T-helper 2 cell treated with Interferon-gamma antibody and Interleukin-4, amounts not matched to agents 5 μg/mL and 100 μg/mL, for 36 hours (primary cell): ENCODE measurements around the gene SAP30BP.

Experiments used
- DNase-seq: peaks from one replicate; pipeline ENCODE4 v3.0.0; 2021; ENCODE audit warnings: low spot score
- H3K27ac Mint-ChIP-seq: one replicate; pipeline ENCODE4 v1.8.0; 2021; ENCODE audit warnings: mild to moderate bottlenecking, mixed read lengths
- H3K27me3 Mint-ChIP-seq: one replicate; pipeline ENCODE4 v1.8.0; 2021; ENCODE audit warnings: low read depth, mixed read lengths
- H3K36me3 Mint-ChIP-seq: one replicate; pipeline ENCODE4 v1.8.0; 2021; ENCODE audit warnings: low read depth, mixed read lengths
- H3K4me1 Mint-ChIP-seq: one replicate; pipeline ENCODE4 v1.8.0; 2021; ENCODE audit warnings: low read depth, mixed read lengths
- H3K4me3 Mint-ChIP-seq: one replicate; pipeline ENCODE4 v1.8.0; 2022; ENCODE audit warnings: mild to moderate bottlenecking, moderate library complexity, mixed read lengths
- H3K9me3 Mint-ChIP-seq: one replicate; pipeline ENCODE4 v1.8.0; 2021; ENCODE audit warnings: mixed read lengths

The SAP30BP gene

DNA sequence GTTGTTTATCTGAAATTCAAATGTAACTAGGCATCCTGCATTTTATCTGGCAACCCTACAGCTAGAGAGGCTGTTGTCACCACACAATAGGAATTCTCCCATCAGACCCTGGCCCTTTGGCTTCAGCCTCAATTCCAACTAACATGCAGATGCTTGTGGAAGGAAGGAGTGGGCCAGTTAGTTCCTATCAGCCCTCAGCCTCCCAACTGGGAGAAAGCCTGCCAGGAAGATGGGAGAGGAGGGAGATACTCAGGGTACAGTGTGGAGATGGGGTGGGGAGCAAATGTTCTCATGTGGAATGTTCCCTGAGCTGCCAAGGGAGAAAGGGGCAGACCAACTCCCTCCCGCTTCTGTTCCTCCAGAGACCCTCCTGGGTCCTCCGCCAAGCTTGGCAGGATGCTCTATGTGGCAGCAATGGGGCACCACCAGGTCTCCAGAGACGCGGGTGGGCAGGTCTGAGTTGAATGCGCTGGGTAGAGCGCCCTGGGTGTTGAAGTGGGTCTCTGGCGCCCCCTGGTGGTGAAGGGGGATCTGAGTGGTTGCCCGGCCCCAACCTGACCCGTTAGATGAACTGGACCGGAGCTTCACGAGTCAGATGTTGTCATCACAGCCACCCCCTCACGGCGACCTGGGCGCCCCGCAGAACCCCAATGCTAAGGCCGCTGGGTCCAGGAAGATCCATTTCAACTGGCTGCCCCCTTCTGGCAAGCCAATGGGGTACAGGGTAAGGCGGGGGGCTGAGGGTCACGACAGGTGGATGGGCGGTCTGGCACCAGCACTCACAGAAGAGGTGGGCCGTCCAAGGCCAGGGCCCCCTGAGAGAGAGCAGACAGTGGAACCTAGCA lies 82.6 kb downstream of the SAP30BP start:
- H3K4me1 Mint-ChIP-seq = peaks cover 15% of the 10 kb centered on the region
- H3K27me3 Mint-ChIP-seq = peaks cover 3% of the 10 kb centered on the region
- H3K9me3 Mint-ChIP-seq = no peaks in the 10 kb centered on the region
- H3K4me3 Mint-ChIP-seq = no peak overlapping the region
- no peaks in the 10 kb centered on the region for H3K36me3 Mint-ChIP-seq
- DNase-seq = peak; percentile 83
- no peak overlapping the region for H3K27ac Mint-ChIP-seq

DNA sequence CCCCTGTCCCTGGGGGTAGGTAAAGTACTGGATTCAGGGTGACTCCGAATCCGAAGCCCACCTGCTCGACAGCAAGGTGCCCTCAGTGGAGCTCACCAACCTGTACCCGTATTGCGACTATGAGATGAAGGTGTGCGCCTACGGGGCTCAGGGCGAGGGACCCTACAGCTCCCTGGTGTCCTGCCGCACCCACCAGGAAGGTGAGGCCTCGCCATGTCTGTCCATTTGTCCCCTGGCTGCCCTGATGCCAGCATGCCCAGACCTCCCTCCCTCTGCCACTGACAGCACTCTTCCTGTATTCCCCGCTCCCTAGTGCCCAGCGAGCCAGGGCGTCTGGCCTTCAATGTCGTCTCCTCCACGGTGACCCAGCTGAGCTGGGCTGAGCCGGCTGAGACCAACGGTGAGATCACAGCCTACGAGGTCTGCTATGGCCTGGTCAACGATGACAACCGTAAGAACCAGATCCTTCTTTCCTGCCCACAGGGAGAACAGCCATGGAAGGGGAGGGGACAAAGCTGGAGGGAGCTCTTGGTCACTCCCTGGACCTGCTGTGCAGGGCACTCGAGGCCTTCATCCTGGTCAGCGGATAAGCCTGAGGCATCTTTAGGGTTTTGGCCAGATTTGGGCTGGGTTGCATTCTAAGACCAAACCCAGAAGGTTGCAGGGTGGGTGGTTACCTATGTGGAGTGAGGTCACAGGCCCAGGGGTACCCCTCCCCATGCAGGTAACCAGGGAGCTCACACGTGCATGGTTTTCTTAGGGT lies 83.7 kb downstream of the SAP30BP start:
- Mint-ChIP-seq H3K4me3 (no peak overlapping the region), H3K27me3 (peaks cover 3% of the 10 kb centered on the region), H3K9me3 (no peaks in the 10 kb centered on the region), H3K36me3 (no peaks in the 10 kb centered on the region), H3K4me1 (peaks cover 17% of the 10 kb centered on the region), H3K27ac (no peak overlapping the region)
- no peak for DNase-seq

GRCh38 chr17:75751676-75752404 lies 84.7 kb downstream of the SAP30BP start:
- H3K36me3 Mint-ChIP-seq = no peaks in the 10 kb centered on the region
- no peak for DNase-seq
- H3K27me3 Mint-ChIP-seq = peaks cover 3% of the 10 kb centered on the region
- H3K27ac Mint-ChIP-seq = no peak overlapping the region
- no peak overlapping the region for H3K4me3 Mint-ChIP-seq
- H3K9me3 Mint-ChIP-seq = no peaks in the 10 kb centered on the region
- peaks cover 17% of the 10 kb centered on the region for H3K4me1 Mint-ChIP-seq

GRCh38 chr17:75752405-75752709 lies 85.2 kb downstream of the SAP30BP start:
- Mint-ChIP-seq H3K27me3 (peaks cover 3% of the 10 kb centered on the region), H3K4me1 (peaks cover 17% of the 10 kb centered on the region), H3K9me3 (no peaks in the 10 kb centered on the region), H3K4me3 (no peak overlapping the region), H3K27ac (no peak overlapping the region), H3K36me3 (no peaks in the 10 kb centered on the region)
- no peak for DNase-seq

DNA sequence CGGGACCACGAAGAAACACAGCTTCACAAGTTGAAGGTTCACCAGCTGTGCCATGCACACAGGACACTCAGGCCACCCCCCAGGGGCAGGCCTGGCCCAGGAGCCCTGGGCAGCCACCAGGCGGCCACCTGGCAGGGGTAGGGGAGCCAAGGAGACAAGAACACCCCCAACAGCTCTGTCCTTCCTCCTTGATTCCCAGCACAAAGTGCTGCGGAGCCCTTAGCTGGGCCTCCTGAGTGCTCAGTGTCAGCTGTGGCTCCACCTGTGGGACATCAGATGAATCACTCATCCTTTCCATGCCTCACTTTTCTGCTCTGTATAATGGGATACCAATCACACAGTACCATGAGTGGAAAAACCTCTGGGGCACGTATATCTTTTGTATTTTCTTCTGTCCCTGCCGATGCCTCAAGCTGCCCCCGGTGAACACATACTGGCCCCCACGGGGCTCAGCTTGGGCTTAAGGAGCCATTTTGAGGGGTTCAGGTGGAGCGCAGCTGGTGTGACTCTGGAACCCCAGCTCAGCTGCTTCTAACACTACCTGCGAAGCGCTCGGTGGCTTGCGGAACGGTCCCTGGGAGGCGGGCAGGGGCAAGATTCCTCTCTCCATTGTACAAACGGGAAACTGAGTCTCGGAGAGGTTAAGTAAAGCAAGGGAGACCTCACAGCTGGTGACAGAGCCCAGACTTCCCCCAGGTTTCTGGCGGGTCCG lies 85.8 kb downstream of the SAP30BP start:
- Mint-ChIP-seq H3K9me3 (no peaks in the 10 kb centered on the region), H3K4me3 (peak overlapping the region; percentile 63), H3K36me3 (no peaks in the 10 kb centered on the region), H3K27ac (no peak overlapping the region), H3K4me1 (peaks cover 14% of the 10 kb centered on the region), H3K27me3 (no peaks in the 10 kb centered on the region)
- no peak for DNase-seq

- H3K27ac Mint-ChIP-seq = no peak overlapping the region
- no peaks in the 10 kb centered on the region for H3K36me3 Mint-ChIP-seq
- DNase-seq = peak; percentile 75
- no peaks in the 10 kb centered on the region for H3K9me3 Mint-ChIP-seq
- peak overlapping the region; percentile 63 for H3K4me3 Mint-ChIP-seq
- no peaks in the 10 kb centered on the region for H3K27me3 Mint-ChIP-seq
- H3K4me1 Mint-ChIP-seq = peaks cover 14% of the 10 kb centered on the region
Measured at GRCh38 chr17:75753514-75754377, 86.6 kb downstream of the SAP30BP start.

DNA sequence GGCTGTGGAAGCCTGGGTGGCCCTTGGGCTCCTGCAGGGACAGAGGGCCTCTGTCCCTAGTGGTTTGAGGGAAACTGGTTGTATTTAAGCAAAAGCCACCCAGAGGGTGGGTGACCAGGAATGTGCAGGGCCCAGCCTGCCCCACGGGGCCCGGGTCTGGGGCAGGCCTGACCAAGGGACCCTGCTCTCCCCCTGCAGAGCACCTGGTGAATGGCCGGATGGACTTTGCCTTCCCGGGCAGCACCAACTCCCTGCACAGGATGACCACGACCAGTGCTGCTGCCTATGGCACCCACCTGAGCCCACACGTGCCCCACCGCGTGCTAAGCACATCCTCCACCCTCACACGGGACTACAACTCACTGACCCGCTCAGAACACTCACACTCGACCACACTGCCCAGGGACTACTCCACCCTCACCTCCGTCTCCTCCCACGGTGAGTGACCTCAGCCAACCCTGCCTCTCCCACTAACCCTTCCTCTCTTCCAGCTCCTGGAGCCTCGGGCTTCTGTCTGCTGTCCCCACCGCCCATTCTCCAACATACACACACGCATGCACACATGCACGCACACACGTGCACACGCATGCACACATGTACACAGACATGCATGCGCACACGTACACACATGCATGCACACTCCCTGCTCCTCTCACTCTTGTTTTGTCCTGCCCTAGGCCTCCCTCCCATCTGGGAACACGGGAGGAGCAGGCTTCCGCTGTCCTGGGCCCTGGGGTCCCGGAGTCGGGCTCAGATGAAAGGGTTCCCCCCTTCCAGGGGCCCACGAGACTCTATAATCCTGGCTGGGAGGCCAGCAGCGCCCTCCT lies 87.5 kb downstream of the SAP30BP start:
- peak overlapping the region; percentile 71 for H3K4me3 Mint-ChIP-seq
- H3K27me3 Mint-ChIP-seq = no peaks in the 10 kb centered on the region
- H3K4me1 Mint-ChIP-seq = peaks cover 14% of the 10 kb centered on the region
- H3K27ac Mint-ChIP-seq = peak overlapping the region; percentile 27
- DNase-seq = no peak
- H3K36me3 Mint-ChIP-seq = no peaks in the 10 kb centered on the region
- no peaks in the 10 kb centered on the region for H3K9me3 Mint-ChIP-seq

DNA sequence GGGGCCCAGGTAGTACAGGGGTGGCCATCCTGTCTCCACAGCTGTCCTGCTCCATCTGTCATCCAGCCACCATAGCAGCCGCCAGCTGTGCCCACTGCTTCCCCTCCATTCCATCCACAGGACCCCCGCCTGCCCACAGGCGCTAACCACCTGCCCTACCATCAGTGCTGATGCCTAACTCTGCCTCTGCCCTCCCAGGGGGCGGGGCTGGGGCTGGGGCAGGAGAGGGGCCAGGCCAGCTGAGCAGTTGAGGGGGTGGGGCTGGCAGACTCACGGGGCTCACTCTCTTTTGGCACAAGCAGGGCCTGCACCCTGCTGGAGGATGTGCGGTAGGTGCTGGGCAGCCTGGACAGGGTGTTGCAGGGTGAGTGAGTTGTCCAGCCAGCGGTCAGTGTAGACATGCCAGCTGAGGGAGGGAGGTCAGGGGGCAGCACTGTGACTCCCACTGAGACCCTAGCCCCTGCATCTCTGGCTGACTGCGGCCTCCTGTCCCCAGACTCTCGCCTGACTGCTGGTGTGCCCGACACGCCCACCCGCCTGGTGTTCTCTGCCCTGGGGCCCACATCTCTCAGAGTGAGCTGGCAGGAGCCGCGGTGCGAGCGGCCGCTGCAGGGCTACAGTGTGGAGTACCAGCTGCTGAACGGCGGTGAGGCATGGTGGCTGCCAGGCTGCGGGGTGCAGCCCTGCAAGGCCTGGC lies 88.2 kb downstream of the SAP30BP start:
- Mint-ChIP-seq H3K27me3 (no peaks in the 10 kb centered on the region), H3K9me3 (no peaks in the 10 kb centered on the region), H3K4me3 (peak overlapping the region; percentile 71), H3K4me1 (peaks cover 9% of the 10 kb centered on the region), H3K36me3 (no peaks in the 10 kb centered on the region), H3K27ac (no peak overlapping the region)
- no peak for DNase-seq

DNA sequence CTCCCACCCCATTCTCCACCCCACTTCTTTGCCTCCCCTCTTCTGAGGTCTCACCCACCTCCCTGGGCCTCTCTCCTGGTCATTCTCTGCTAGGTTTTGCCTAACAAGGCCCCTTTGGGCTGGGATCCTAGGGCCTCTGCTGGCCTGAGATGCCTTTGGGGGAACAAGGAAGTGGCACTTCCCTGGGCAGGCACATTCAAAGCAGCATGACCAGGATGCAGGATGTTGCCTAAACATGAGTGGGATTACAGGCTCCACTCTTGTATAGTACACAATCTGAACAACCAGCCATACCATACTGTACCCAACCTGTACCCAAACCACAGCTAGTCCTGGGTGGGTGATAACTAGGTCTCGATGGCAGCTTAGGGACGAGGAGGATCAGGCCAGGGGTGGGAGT lies 88.9 kb downstream of the SAP30BP start:
- H3K4me1 Mint-ChIP-seq = peaks cover 9% of the 10 kb centered on the region
- H3K27ac Mint-ChIP-seq = no peak overlapping the region
- H3K9me3 Mint-ChIP-seq = no peaks in the 10 kb centered on the region
- H3K4me3 Mint-ChIP-seq = no peak overlapping the region
- no peak for DNase-seq
- no peaks in the 10 kb centered on the region for H3K27me3 Mint-ChIP-seq
- H3K36me3 Mint-ChIP-seq = no peaks in the 10 kb centered on the region

DNA sequence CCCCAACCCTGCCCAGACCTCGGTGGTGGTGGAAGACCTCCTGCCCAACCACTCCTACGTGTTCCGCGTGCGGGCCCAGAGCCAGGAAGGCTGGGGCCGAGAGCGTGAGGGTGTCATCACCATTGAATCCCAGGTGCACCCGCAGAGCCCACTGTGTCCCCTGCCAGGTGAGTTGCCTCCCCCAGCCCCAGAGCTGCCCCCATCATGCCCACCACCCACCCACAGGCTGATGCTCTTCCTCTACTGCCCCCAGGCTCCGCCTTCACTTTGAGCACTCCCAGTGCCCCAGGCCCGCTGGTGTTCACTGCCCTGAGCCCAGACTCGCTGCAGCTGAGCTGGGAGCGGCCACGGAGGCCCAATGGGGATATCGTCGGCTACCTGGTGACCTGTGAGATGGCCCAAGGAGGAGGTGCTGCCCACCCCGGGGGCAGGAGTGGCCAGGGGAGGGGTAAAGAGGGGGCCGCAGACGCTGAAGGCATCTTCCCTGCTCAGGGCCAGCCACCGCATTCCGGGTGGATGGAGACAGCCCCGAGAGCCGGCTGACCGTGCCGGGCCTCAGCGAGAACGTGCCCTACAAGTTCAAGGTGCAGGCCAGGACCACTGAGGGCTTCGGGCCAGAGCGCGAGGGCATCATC lies 89.4 kb downstream of the SAP30BP start:
- no peaks in the 10 kb centered on the region for H3K27me3 Mint-ChIP-seq
- H3K9me3 Mint-ChIP-seq = no peaks in the 10 kb centered on the region

DNA sequence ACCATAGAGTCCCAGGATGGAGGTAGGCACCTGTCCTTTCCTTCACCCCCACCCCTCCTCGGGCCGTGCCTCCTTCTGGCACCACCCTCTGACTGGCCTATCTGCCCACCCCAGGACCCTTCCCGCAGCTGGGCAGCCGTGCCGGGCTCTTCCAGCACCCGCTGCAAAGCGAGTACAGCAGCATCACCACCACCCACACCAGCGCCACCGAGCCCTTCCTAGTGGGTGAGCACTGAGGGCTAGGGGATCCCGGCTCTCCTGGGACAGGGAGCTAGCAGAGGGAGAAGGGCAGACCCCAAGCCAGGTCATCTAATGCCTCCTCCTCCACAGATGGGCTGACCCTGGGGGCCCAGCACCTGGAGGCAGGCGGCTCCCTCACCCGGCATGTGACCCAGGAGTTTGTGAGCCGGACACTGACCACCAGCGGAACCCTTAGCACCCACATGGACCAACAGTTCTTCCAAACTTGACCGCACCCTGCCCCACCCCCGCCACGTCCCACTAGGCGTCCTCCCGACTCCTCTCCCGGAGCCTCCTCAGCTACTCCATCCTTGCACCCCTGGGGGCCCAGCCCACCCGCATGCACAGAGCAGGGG lies 90.0 kb downstream of the SAP30BP start:
- no peak overlapping the region for H3K4me3 Mint-ChIP-seq
- H3K36me3 Mint-ChIP-seq = no peaks in the 10 kb centered on the region
- no peak for DNase-seq
- H3K4me1 Mint-ChIP-seq = peaks cover 9% of the 10 kb centered on the region
- H3K9me3 Mint-ChIP-seq = no peaks in the 10 kb centered on the region
- no peak overlapping the region for H3K27ac Mint-ChIP-seq
- H3K27me3 Mint-ChIP-seq = no peaks in the 10 kb centered on the region

More for the DNA sequence above, 89.4 kb downstream of the SAP30BP start:
- Mint-ChIP-seq H3K27ac (no peak overlapping the region), H3K4me1 (peaks cover 9% of the 10 kb centered on the region), H3K36me3 (no peaks in the 10 kb centered on the region), H3K4me3 (no peak overlapping the region)
- no peak for DNase-seq
